ENCODE data around the gene SDC4.

SDC4 gene

DNA sequence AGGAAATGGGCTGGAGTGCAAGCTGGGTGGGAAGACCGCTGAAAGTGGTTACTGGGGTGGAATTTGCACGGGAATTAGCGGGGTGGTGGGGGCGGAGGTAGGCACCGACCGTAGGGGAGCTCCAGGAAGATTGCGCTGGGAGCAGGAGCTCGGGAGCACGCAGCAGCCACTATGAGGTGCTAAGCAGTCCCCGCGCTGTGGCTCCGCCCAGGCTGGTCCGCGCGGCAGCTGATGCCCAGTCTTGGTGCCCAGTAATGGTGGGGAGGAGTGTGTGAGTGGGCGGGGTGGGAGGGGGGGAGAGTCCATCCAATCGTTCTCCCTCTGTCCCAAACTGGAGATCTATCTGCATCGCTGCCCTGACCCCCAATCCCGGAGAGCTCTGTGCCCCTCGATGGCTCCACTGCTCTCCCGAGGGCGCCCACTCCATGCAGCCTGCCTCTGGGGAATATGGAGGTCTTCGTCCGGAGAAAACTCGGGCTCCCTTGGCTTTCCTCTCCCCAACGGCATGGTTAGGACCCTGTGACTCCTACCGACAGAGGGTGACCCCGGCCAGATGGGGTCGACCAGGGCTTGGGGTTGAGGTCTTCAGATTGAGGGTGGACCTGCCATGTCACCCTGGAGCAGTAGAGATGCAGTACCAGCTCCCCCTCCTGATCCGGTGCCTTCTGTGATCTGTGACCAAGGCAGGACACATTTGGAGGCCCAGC, 24.6 kb upstream of the SDC4 start:
- no peaks in the 10 kb centered on the region for H3K9me3 ChIP-seq
- no peak for DNase-seq (ENCODE audit: low spot score in 2 of 2)
- H3K27me3 ChIP-seq (ENCODE audit: low read depth), result no peaks in the 10 kb centered on the region
- H3K36me3 ChIP-seq (replicated peaks), result peaks cover 7% of the 10 kb centered on the region
- H3K4me1 ChIP-seq, result peaks cover 2% of the 10 kb centered on the region; the same call in 1 of the 2 replicates
- H3K4me3 ChIP-seq, result no peak overlapping the region
- in situ Hi-C loops (cut with MboI; ENCODE audit: low sequenced_read_pairs), result loop anchor here (5.0 kb wide), 1 partner anchor 65 kb away; no protein-coding TSS in a partner anchor

DNA sequence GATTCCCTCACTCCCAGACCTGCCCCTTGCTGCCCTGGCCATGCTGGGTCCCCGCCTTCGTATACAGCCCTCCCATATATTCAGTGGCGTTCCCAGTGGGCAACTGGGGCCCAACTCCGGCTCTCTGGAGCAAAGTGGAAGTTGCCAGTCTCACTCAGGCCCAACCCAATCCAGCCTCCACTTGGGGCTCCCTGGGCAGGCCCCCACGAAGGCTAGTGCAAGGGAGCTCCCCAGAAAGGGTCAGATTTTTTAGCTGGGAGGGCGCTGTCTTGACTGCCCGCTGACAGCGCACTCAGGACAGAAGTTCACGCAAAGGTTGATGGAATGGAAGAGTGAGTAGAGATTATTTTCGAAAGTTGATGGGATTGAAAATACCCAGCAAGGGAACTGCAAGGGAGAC, 24.0 kb upstream of the SDC4 start:
- Histone ChIP-seq H3K27me3 (ENCODE audit: low read depth) (no peaks in the 10 kb centered on the region), H3K4me3 (no peak overlapping the region), H3K9me3 (no peaks in the 10 kb centered on the region), H3K36me3 (replicated peaks) (peaks cover 8% of the 10 kb centered on the region), H3K4me1 (peaks cover 2% of the 10 kb centered on the region; the same call in 1 of the 2 replicates)
- DNase-seq (ENCODE audit: low spot score in 2 of 2), result no peak
- in situ Hi-C loops (cut with MboI; ENCODE audit: low sequenced_read_pairs), result loop anchor here (5.0 kb wide), 1 partner anchor 65 kb away; no protein-coding TSS in a partner anchor

DNA sequence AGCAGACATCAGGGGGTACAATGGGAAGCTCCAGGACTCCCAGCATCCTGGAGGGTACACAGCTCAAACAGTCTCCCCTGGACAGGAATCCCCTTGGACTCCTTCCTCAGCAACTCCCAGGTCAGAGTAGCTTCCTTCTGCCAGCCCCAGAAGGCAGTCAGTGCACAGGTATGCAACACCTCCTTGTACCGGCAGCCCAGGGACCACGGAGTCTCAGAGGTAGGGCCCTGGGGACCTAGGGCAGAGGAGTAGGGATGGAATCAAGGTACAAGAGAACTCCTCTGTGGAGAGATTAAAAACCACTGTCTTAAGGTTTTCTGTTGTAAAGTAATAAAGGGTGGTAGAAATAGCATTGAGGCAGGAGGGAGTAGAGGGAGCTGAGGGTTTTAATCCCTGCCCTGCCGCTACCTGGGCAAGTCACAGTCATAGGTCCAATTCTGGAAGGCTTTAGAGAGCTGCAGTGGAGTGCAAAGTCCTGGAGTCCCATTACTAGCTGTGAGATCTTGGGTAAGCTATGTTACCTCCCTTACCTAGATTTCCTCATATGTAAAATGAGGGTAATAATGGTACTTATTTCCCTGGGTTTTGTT, 22.4 kb upstream of the SDC4 start:
- no peak for DNase-seq (ENCODE audit: low spot score in 2 of 2)
- no peaks in the 10 kb centered on the region for H3K27me3 ChIP-seq (ENCODE audit: low read depth)
- H3K4me1 ChIP-seq, result peaks cover 2% of the 10 kb centered on the region; the same call in 1 of the 2 replicates
- no peak overlapping the region for H3K4me3 ChIP-seq
- H3K36me3 ChIP-seq (replicated peaks), result peaks cover 8% of the 10 kb centered on the region
- H3K9me3 ChIP-seq, result no peaks in the 10 kb centered on the region
- in situ Hi-C loops (cut with MboI; ENCODE audit: low sequenced_read_pairs), result loop anchor here (5.0 kb wide), 1 partner anchor 67 kb away; no protein-coding TSS in a partner anchor

DNA sequence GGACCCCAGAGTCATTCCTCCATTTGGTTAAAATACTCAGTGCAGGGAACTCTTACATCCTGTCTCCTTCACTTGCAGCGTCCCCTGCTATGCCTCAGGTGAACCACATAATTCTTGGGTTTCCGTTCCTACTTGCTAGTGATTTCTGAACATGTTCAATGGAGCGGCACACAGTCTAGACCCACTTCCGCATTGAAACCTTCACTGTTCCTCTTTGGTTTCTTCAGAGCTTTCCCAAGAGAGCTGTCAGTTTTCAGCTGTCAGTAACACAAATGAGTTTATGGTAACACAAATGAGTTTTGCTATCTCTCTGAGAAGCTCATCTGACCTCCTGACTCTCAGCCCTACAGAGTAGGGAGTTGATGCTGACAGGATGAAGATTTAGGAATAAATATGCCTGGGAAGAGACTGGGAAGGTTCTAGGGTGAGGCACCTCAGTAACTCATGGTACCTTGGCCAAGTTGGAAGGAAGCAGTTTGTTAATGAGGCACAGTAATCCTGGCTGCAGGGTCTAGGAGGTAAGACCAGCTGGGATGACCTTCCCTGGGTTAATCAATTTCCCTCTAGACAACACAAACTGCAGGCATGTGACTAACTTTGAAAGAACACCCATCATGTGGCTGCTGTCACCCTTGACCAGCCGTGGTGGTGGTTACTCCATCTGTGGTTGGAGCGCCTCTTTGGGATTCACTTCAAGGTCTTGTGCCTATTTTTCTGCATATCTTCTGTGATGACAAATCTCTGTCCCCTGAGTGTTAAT, 20.2 kb upstream of the SDC4 start:
- no peaks in the 10 kb centered on the region for H3K9me3 ChIP-seq
- peaks cover 8% of the 10 kb centered on the region for H3K36me3 ChIP-seq (replicated peaks)
- DNase-seq (ENCODE audit: low spot score in 2 of 2), result no peak
- in situ Hi-C loops (cut with MboI; ENCODE audit: low sequenced_read_pairs), result no loop called here
- H3K4me3 ChIP-seq, result no peak overlapping the region
- peaks cover 14% of the 10 kb centered on the region for H3K4me1 ChIP-seq
- H3K27me3 ChIP-seq (ENCODE audit: low read depth), result no peaks in the 10 kb centered on the region

DNA sequence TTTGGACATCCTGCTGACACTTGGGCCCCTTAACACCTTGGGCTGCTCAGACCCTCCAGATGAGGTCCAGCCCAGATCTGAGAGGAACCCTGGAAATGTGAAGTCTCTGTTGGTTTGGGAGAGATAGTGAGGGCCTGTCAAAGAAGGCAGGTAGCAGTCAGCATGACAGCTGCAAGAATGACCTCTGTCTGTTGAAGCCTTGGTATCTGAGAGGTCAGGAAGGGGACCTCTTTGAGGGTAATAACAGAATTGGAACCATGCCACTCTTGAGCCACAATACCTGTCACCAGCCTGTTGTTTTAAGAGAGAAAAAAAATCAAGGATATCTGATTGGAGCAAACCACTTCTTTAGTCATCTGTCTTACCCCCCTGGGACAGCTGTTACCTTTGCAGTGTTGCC, 18.9 kb upstream of the SDC4 start:
- H3K36me3 ChIP-seq (replicated peaks), result peaks cover 8% of the 10 kb centered on the region
- no peak overlapping the region for H3K4me3 ChIP-seq
- peaks cover 15% of the 10 kb centered on the region for H3K4me1 ChIP-seq
- H3K27me3 ChIP-seq (ENCODE audit: low read depth), result no peaks in the 10 kb centered on the region
- in situ Hi-C loops (cut with MboI; ENCODE audit: low sequenced_read_pairs), result no loop called here
- no peak for DNase-seq (ENCODE audit: low spot score in 2 of 2)
- H3K9me3 ChIP-seq, result no peaks in the 10 kb centered on the region

DNA sequence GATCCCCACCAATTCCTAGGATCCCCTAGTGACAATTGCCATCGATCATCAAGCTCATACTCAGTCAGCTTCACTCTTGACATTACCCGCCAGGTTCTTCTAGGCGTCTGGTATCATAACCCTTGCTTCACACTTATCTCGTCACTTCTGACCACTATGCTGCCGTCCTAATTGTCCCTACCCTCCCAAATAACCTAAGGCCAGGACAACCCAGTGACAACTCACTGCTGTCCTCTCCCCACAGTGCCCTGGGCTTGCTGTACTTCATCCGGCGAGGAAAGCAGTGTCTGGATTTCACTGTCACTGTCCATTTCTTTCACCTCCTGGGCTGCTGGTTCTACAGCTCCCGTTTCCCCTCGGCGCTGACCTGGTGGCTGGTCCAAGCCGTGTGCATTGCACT, 18.4 kb upstream of the SDC4 start:
- no peak for DNase-seq (ENCODE audit: low spot score in 2 of 2)
- H3K4me3 ChIP-seq, result no peak overlapping the region
- in situ Hi-C loops (cut with MboI; ENCODE audit: low sequenced_read_pairs), result no loop called here
- peaks cover 15% of the 10 kb centered on the region for H3K4me1 ChIP-seq
- peaks cover 8% of the 10 kb centered on the region for H3K36me3 ChIP-seq (replicated peaks)
- no peaks in the 10 kb centered on the region for H3K9me3 ChIP-seq
- H3K27me3 ChIP-seq (ENCODE audit: low read depth), result no peaks in the 10 kb centered on the region

DNA sequence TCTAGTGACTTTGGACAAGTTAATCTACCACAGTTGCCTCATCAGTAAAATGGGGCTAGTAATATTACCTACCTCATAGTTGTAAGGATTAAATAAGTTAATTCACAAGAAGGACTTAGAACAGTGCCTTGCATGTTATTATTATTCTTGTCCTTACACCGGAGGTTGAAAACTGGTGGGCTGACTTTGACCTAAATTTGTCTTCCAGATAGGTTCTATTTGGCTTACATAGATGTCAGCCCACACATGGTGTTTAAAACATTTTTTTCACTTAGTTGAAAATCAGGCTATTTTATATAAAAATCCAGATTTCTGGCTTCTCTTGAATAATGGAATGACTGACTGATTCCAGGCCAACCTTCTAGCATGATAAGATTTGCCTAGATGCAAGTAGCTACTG, 18.0 kb upstream of the SDC4 start:
- Histone ChIP-seq H3K4me1 (peaks cover 15% of the 10 kb centered on the region), H3K36me3 (replicated peaks) (peaks cover 8% of the 10 kb centered on the region), H3K27me3 (ENCODE audit: low read depth) (no peaks in the 10 kb centered on the region), H3K4me3 (no peak overlapping the region), H3K9me3 (no peaks in the 10 kb centered on the region)
- in situ Hi-C loops (cut with MboI; ENCODE audit: low sequenced_read_pairs), result no loop called here
- no peak for DNase-seq (ENCODE audit: low spot score in 2 of 2)

DNA sequence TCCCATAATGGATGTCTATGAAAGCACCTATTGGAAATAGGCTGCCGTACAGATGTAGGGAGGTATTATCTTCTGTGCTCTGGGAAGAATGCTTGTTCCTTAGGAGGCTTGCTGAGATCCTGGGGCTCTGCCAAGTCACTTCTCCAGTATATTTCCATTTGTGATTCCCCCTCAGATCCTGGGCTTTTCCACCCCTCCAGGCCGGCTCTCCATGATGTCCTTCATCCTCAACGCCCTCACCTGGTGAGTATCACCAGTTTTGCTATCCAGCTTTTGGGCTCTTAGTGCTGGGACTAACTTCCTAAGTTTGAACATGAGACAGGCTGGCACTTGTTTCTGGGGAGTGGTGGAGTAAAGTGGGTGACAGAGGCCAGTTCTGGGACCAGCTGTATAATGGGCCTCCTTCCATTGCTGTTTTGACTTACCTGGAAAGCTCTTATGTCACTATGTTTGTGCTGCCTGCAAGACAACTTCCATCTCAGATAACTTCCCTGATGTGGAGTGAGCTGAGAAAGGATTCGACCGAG, 17.3 kb upstream of the SDC4 start:
- peak; percentile 50 for DNase-seq (ENCODE audit: low spot score in 2 of 2)
- H3K4me3 ChIP-seq, result no peak overlapping the region
- H3K4me1 ChIP-seq, result peaks cover 15% of the 10 kb centered on the region
- peaks cover 8% of the 10 kb centered on the region for H3K36me3 ChIP-seq (replicated peaks)
- no peaks in the 10 kb centered on the region for H3K9me3 ChIP-seq
- in situ Hi-C loops (cut with MboI; ENCODE audit: low sequenced_read_pairs), result no loop called here
- no peaks in the 10 kb centered on the region for H3K27me3 ChIP-seq (ENCODE audit: low read depth)

DNA sequence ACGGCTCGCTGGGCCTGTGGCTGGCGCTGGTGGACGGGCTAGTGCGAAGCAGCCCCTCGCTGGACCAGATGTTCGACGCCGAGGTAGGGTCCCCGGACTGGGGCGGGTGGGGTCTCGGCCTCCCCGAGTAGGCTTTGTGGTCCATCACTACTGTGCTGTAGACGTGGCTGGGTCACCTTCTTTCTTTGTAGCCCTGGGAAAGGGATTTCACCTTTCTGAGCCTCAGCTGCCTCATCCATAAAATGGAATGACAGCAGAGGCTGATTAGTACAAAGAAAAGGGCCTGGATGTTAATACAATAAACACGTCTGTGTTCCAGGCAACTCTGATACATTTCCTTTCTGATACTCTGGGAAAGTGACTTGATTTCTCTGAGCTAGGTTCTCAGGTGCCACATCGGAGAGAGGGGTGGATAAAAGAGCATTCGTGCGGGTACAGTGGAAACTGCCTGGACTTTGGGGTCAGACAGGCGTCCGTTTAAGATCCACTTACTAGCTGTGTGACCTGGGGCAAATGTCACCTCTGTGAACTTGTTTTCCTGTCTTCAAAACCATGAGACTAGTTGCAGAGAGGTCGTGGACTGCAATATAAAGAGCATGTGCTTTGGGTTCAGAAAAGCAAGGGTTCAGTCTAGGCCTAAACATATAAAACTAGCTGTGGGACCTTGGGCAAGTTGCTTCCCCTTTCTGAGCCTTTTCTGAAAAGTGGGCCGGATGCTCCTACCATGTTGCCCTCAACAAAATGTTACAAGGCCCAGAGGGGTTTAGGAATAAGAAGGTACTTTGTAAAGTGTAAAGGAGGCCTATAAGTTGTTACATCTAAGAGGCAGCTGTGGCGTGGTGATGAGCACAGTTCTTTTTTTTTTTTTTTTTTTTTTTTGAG, 15.6 kb upstream of the SDC4 start:
- in situ Hi-C loops (cut with MboI; ENCODE audit: low sequenced_read_pairs), result no loop called here
- Histone ChIP-seq H3K4me1 (peaks cover 15% of the 10 kb centered on the region), H3K27me3 (ENCODE audit: low read depth) (no peaks in the 10 kb centered on the region), H3K4me3 (peak overlapping the region; percentile 77), H3K36me3 (replicated peaks) (peaks cover 6% of the 10 kb centered on the region), H3K9me3 (no peaks in the 10 kb centered on the region)
- no peak for DNase-seq (ENCODE audit: low spot score in 2 of 2)

DNA sequence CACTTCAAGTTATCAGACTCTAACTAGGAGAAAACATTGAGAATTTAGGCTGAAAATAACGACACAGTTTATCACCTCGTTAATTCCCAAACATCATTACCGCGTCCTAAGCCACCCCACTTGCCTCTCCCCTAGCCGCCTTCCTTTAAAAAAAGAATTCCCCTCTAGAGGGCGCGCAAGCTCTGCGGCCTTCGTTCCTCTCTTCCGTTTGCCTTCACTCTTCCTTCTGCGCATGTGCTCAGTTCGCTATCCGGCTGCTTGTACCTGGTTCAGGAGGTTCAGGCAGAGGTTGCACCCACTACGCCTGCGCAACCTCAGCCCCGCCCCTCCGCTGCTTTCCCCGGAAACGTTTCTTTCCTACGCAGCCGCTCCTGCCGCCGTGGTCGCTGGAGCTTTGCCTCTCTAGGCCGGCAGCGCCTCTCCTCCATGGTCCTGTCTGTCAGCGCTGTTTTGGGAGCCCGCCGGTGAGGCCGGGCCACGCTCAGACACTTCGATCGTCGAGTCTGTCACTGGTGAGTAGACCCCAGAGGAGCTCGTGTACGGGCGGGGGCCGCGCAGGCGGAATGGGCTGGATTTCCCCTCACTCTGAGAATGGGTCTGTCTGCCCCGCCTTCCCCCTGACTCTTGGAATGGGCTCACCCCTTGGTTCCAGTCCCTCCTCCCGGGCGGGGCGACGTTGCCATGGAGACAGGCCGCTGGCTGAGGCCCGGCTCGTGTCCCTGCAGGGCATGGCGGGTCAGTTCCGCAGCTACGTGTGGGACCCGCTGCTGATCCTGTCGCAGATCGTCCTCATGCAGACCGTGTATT, 14.8 kb upstream of the SDC4 start, which contains the start of gene SYS1:
SYS1 (plus strand) TSS at position 353 of the 807 bp plus-strand sequence; CDS start at position 729, 376 bp downstream.
- Histone ChIP-seq H3K4me3 (peak within 1 kb of the TSS; percentile 77), H3K9me3 (no peaks in the 10 kb centered on the region), H3K36me3 (replicated peaks) (peaks cover 3% of the 10 kb centered on the region), H3K4me1 (peaks cover 15% of the 10 kb centered on the region), H3K27me3 (ENCODE audit: low read depth) (no peaks in the 10 kb centered on the region)
- peak; percentile 95 to 99 for DNase-seq (ENCODE audit: low spot score in 2 of 2)
- in situ Hi-C loops (cut with MboI; ENCODE audit: low sequenced_read_pairs), result no loop called here

DNA sequence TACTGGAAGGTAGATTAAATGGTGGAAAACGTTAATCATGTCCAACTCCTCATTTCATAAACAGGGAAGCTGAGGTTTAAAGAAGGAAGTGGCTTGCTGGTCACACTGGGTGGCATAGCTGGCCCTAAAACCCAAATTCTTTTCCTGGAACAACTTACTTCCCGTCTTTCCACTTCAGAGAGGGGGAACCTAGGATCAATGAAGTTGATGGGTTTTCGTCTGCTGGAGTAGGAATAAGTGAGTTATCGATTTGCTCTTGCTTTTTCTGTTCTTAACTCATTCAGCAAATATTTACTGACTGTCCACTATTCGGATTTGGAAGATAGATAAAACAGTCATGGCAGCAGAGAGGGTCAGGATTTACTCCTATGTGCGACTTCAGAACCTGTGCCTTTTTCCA, 13.6 kb upstream of the SDC4 start:
- Histone ChIP-seq H3K4me3 (no peak overlapping the region), H3K27me3 (ENCODE audit: low read depth) (no peaks in the 10 kb centered on the region), H3K36me3 (replicated peaks) (no peaks in the 10 kb centered on the region; the same call in 1 of the 2 replicates), H3K9me3 (no peaks in the 10 kb centered on the region), H3K4me1 (peaks cover 15% of the 10 kb centered on the region)
- in situ Hi-C loops (cut with MboI; ENCODE audit: low sequenced_read_pairs), result no loop called here
- DNase-seq (ENCODE audit: low spot score in 2 of 2), result no peak

DNA sequence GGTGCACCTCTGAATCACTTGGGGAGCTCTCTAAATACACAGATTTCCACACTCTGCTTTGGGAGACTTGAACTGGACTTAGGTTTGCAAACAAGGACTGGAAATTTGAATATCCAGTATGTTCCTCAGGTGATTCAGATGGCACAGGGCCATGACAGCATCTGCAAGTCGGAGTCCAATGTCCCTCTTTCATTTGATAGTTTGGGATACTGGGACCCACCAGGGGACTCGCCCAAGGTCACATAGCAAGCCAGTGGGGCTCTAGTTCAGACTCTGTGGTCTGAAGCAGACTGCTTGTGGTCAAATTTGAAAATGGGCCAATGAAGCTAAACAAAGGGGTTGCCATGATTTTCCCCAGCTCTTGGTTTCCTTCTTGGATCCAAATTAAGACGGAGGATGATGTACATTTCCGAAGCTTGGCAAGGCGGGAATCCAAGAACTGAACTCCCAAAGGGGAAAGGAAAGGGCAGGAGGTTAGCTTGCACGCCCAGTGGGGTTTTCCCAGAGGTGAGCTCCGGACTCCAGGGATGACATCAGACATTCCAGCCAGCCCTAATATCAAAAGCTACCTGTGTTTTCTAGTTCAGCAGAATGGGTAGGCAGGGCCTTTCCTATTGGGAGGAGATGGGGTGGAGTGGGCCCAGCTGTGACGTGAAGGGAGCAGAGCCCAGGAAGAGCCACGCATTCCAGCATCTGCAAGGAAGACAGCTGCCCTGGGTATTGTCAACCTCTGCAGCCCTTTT, 11.4 kb upstream of the SDC4 start:
- H3K27me3 ChIP-seq (ENCODE audit: low read depth), result no peaks in the 10 kb centered on the region
- no peaks in the 10 kb centered on the region for H3K36me3 ChIP-seq (replicated peaks)
- no peak for DNase-seq (ENCODE audit: low spot score in 2 of 2)
- H3K4me1 ChIP-seq, result peaks cover 9% of the 10 kb centered on the region
- in situ Hi-C loops (cut with MboI; ENCODE audit: low sequenced_read_pairs), result no loop called here
- H3K9me3 ChIP-seq, result no peaks in the 10 kb centered on the region
- H3K4me3 ChIP-seq, result no peak overlapping the region
